ENCODE measurements around the gene AKAP1. TPM values are rescaled to one million over a fixed set of nuclear protein-coding genes. Genes with fewer than 3 reads are reported as not detected.
A peak's percentile ranks its signal among the peaks of the same experiment; 100 is the strongest.

The AKAP1 gene
- polyA plus RNA-seq, 1 of the 3 experiments (the other 2 are of a cell fraction): 36.3 TPM

DNA sequence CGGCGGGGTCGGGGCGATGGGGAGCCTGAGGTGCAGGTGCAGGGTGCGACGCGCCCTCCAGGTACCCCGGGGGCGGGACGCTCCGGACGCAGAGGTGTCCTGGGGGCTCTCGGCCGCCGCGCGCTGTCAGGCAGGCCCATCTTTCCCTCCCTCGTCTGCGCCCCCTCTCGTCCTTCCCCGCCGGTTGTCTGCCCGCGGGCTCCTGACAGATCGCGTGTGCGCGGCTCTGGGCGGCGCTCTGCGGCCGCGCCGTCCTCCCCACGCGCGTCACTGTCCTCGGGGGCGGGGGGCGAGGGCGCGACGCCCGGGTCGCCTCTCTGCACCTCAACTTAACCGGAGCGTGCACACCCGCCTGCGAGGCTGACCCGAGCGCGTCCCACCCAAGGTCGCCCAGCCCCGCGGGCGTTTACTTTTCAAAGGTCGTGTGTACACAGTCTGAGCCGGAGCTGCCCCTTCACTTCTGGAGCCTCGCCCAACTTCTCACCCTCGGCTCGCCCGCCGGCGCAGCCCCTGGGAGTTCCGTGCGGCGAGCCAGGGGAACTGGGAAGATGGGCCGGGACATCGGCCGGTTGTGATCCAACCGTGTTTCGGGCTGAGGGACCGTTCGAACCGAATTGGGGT is 512 bp downstream of the AKAP1 start:
- H3K4me2 ChIP-seq: peak overlapping the region; percentile 98
- no peaks in the 10 kb centered on the region for H3K9me2 ChIP-seq
- peak overlapping the region; percentile 51; the same call in 1 of the 2 replicates for H3K9ac ChIP-seq
- CTCF ChIA-PET: interaction anchor here (0.8 to 4.2 kb wide), 19 partner anchors 10 to 748 kb away, joined by 3 to 13 read pairs (median 4); partner anchors contain the start of gene SCPEP1
- H3K4me3 ChIP-seq (ENCODE audit: low read depth in 2 of 2, low read length in 1 of 2): peak overlapping the region; percentile 87 to 97
- POLR2A ChIA-PET: interaction anchor here (0.8 to 3.0 kb wide), 6 partner anchors 12 to 732 kb away, joined by 3 to 15 read pairs (median 4); partner anchors contain the start of gene SCPEP1
- peaks cover 0 to 12% of the 10 kb centered on the region in 2 experiments; a peak in 2 of 4 replicates for H3K4me1 ChIP-seq (ENCODE audit: control insufficient read depth in 1 of 2, insufficient read depth in 2 of 2, low read depth in 1 of 2, low read length in 1 of 2)
- no peaks in the 10 kb centered on the region for H3K36me3 ChIP-seq (replicated peaks in 1 of 2; ENCODE audit: control insufficient read depth in 1 of 2, insufficient read depth in 2 of 2, low read length in 1 of 2)
- peak overlapping the region in 1 of 2 experiments; percentile 69; a peak in 3 of 4 replicates for H3K27ac ChIP-seq (ENCODE audit: low read depth in 2 of 2, low read length in 1 of 2)
- H4K20me1 ChIP-seq (ENCODE audit: insufficient read depth): no peaks in the 10 kb centered on the region
- under 1% methylated on average over 43 of the region's 75 CpGs for WGBS (ENCODE audit: low lambda C conversion rate)
- H3K79me2 ChIP-seq (ENCODE audit: insufficient read depth): 0 out of 2 replicates have a peak, but pooled peaks cover 5% of the 10 kb centered on the region
- peak overlapping the region; percentile 60 for H2AFZ ChIP-seq (ENCODE audit: low read depth)
- no peaks in the 10 kb centered on the region for H3K9me3 ChIP-seq
- H3K27me3 ChIP-seq (ENCODE audit: insufficient read depth): no peaks in the 10 kb centered on the region
- peak; percentile 89 for DNase-seq
- H3F3A ChIP-seq (replicated peaks; ENCODE audit: insufficient read depth): peaks cover 6% of the 10 kb centered on the region
- TF ChIP-seq USF1 (IDR thresholded peaks at IDR 0.05; ENCODE audit: borderline replicate concordance, low read depth) (no peak), EZH2phosphoT487 (IDR thresholded peaks at IDR 0.05; ENCODE audit: borderline replicate concordance, low read depth) (no peak), PBX3 (IDR thresholded peaks at IDR 0.05) (no peak), FOXJ3 (CRISPR knock-in tag; IDR thresholded peaks at IDR 0.05) (no peak), MXI1 (IDR thresholded peaks at IDR 0.05; ENCODE audit: low read depth, low read length) (0 out of 2 replicates have a peak, but pooled peaks have one; percentile 41), JUND (IDR thresholded peaks at IDR 0.05) (no peak), CHD2 (IDR thresholded peaks at IDR 0.05; ENCODE audit: low read length, partially characterized antibody) (no peak), NFIC (IDR thresholded peaks at IDR 0.05; ENCODE audit: borderline replicate concordance) (no peak), NRF1 (IDR thresholded peaks at IDR 0.05; ENCODE audit: low read depth, low read length) (no peak), GATA2 (CRISPR knock-in tag; IDR thresholded peaks at IDR 0.05) (no peak), IRF3 (IDR thresholded peaks at IDR 0.05; ENCODE audit: low read depth, low read length) (no peak), RAD21 (IDR thresholded peaks at IDR 0.05; ENCODE audit: low read length) (no peak), SIN3A (IDR thresholded peaks at IDR 0.05; ENCODE audit: borderline replicate concordance, low read depth, low read length) (peak; percentile 89; the same call in 1 of the 2 replicates), TCF12 (IDR thresholded peaks at IDR 0.05) (no peak), GABPA (IDR thresholded peaks at IDR 0.05; ENCODE audit: low read depth) (no peak), RFX5 (IDR thresholded peaks at IDR 0.05; ENCODE audit: low read length) (no peak), SMC3 (IDR thresholded peaks at IDR 0.05; ENCODE audit: low read depth, low read length) (no peak), MAX (IDR thresholded peaks at IDR 0.05; ENCODE audit: low read depth) (no peak; the same call in 1 of the 2 replicates), FOSL2 (IDR thresholded peaks at IDR 0.05; ENCODE audit: borderline replicate concordance, low read depth) (no peak), TEAD4 (IDR thresholded peaks at IDR 0.05; ENCODE audit: borderline replicate concordance, insufficient read depth) (no peak)
- TF ChIP-seq, protein P1, sequence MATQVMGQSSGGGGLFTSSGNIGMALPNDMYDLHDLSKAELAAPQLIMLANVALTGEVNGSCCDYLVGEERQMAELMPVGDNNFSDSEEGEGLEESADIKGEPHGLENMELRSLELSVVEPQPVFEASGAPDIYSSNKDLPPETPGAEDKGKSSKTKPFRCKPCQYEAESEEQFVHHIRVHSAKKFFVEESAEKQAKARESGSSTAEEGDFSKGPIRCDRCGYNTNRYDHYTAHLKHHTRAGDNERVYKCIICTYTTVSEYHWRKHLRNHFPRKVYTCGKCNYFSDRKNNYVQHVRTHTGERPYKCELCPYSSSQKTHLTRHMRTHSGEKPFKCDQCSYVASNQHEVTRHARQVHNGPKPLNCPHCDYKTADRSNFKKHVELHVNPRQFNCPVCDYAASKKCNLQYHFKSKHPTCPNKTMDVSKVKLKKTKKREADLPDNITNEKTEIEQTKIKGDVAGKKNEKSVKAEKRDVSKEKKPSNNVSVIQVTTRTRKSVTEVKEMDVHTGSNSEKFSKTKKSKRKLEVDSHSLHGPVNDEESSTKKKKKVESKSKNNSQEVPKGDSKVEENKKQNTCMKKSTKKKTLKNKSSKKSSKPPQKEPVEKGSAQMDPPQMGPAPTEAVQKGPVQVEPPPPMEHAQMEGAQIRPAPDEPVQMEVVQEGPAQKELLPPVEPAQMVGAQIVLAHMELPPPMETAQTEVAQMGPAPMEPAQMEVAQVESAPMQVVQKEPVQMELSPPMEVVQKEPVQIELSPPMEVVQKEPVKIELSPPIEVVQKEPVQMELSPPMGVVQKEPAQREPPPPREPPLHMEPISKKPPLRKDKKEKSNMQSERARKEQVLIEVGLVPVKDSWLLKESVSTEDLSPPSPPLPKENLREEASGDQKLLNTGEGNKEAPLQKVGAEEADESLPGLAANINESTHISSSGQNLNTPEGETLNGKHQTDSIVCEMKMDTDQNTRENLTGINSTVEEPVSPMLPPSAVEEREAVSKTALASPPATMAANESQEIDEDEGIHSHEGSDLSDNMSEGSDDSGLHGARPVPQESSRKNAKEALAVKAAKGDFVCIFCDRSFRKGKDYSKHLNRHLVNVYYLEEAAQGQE (IDR thresholded peaks at IDR 0.05; ENCODE audit: low read depth, low read length): no peak
- TF ChIP-seq, protein P2, sequence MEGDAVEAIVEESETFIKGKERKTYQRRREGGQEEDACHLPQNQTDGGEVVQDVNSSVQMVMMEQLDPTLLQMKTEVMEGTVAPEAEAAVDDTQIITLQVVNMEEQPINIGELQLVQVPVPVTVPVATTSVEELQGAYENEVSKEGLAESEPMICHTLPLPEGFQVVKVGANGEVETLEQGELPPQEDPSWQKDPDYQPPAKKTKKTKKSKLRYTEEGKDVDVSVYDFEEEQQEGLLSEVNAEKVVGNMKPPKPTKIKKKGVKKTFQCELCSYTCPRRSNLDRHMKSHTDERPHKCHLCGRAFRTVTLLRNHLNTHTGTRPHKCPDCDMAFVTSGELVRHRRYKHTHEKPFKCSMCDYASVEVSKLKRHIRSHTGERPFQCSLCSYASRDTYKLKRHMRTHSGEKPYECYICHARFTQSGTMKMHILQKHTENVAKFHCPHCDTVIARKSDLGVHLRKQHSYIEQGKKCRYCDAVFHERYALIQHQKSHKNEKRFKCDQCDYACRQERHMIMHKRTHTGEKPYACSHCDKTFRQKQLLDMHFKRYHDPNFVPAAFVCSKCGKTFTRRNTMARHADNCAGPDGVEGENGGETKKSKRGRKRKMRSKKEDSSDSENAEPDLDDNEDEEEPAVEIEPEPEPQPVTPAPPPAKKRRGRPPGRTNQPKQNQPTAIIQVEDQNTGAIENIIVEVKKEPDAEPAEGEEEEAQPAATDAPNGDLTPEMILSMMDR (IDR thresholded peaks at IDR 0.05): peak; percentile 42

All from SK-N-SH (cell line).